GM19025 (cell line): ENCODE measurements around the gene VPS13D.
"Not testable (repeated sequence)": the region's sequence is repeated elsewhere in the genome, so short reads cannot be mapped to it uniquely, and the experiment has no call there.

ENCODE experiments used
- ATAC-seq: cut with Tn5 transposase; IDR thresholded peaks from one replicate; pipeline ENCODE4 v1.9.1; 2021; ENCODE audit warnings: mild to moderate bottlenecking, low read depth, moderate library complexity; ENCODE audit not compliant: unreplicated experiment

The VPS13D gene

DNA sequence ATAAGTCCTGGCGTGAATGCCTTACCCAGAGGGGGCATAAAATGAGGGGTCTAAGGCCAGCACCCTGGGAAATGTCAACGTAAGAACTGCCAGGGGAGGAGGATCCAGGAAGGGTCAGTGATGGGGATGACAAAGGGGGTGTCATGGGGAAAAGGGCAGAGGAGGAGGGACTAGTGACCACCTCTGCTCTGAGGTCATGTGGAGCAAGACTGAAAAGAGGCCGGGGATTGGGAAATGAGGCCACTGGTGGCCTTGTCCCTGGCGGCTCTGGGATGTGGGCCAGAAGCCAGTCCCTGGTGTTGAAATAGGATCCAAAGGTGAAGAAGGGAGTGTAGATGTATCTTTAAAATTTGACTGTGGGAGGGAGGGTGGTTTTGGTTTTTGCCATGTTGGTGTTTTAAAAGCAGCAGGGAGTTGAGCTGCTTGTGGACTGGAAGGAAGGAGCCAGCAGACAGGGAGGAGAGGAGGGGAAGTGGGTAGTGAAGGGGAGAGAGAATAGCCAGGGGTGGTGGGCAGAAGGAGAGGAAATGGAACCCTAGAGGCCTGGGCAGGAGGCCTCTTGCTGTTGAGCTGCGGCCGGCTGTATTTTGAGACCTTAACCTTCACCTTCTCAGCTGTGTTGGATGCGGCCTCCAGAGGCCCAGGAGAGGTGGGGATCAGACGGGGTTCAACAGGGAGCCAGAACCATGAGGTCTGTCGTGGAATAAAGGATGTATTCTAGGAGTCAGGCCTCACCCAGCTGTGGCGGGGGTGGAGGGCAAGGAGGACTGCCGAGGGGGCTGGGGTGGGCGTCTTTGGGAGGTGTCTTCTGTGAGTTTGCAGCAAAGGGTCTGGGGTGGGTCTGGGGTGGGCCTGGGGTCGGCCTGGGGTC lies 295.7 kb downstream of the VPS13D start:
- ATAC-seq, result no peak

DNA sequence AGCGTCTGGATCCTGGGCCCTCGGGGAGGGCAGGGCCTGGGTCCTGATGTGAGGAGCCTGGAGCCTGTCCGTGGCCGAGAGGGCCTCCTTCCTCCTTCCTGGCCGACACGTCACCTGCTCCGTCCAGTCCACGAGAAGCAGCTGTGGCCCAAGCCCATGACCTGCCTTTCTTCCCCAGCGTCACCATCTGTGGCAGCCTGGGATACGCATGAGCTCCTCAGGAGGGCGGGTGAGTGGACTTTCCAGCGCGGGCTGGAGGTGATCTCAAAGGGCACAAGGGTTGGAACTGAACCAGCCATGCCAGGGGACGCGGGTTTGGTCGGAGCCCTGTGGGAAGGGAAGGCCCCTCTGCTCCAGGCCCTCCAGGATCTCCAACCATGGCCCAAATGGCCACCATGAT lies 297.7 kb downstream of the VPS13D start:
- no peak for ATAC-seq

DNA sequence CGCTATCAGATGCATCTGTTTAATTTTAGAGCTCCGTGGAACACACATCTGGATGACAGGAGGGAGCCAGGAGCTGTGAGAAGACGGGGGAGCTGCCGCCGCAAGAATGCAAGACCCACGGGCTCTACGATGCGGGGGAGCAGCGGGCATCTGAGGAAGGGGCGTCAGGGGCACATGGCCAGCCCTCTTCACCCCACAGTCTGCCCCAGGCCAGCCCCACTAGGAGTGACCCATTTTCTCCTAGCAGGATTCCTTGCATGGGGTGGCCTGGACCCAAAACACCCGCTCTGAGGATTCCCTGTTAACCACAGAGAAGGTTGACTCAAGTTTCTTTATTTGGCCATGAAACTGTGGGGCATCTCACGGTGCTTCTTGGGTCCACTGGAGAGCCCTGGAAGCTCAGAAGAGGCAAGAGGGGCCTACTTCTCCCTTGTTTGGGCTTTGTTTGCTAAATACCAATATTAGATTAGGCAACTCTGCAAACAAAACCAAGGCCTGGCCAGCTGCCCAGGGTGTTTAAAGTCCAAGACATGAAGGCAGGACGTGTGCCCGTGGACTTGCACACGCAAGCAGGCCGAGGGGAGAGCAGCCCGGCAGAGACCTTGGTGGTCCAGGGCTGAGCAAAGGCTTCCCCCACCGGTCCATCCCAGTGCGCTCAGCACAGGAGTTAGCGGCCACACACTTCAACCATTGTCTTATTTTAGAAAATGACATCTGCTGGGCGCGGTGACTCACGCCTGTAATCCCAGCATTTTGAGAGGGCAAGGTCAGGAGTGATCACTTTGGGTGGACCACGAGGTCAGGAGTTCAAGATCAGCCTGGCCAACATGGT lies 298.4 kb downstream of the VPS13D start:
- ATAC-seq, result no peak

DNA sequence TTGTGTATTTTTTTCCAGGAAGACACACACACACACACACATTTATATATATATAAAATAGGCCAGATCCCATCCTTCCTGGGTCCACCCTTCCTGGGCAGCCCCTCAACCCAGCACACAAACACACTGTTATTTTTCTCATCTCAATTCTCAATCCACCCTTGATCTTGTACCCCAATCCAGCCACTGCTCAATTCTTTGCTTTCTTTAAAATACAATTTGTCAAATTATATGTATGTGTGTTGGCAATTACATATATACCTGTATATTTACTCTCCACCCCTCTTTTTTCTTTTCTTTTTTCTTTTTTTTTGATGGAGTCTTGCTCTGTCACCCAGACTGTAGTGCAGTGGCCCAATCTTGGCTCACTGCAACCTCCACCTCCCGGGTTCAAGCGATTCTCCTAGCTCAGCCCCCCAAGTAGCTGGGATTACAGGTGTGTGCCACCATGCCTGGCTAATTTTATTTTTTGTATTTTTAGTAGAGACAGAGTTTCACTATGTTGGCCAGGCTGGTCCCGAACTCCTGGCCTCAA lies 299.9 kb downstream of the VPS13D start:
- no peak for ATAC-seq

DNA sequence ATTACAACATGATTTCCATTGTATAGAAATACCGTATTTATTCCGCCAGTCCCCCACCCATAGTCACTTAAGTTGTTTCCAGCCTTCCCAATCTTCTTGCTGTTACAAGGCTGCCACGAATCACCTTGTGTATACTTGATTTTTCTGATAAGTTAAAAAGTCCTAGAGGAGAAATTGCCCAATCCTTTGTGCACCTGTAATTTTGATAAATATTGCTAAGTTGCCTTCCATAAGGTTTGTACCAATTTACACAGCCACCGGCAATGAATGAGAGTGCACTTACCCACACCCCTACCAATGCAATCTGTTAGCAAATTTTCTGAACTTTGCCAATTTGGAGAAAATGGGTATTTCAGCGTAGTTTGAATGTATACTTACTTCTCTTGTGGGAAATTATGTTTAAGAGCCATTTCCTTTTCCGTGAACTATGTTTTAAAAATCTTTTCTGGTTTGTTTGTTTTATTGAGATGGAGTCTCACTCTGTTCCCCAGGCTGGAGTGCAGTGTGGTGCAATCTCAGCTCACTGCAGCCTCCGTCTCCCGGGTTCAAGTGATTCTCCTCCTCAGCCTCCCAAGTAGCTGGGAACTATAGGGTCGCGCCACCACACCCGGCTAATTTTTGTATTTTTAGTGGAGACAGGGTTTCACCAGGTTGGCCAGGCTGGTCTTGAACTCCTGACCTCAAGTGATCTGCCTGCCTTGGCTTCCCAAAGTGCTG lies 300.8 kb downstream of the VPS13D start:
- no peak for ATAC-seq

DNA sequence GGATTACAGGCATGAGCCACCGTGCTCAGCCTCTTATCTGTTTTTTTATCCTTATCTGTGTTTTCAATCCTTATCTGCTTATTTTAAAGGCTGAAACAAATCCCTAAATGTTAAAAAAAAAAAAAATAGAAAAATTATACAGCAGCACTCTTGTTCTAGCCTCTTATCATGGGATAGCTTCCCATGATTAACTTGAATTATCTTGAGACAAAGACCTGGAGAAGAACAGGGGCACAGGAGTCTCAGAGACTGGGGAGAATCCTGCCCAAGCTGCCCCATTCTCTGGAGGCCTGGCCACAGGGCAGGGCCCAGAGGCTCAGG lies 301.3 kb downstream of the VPS13D start:
- ATAC-seq, result no peak

DNA sequence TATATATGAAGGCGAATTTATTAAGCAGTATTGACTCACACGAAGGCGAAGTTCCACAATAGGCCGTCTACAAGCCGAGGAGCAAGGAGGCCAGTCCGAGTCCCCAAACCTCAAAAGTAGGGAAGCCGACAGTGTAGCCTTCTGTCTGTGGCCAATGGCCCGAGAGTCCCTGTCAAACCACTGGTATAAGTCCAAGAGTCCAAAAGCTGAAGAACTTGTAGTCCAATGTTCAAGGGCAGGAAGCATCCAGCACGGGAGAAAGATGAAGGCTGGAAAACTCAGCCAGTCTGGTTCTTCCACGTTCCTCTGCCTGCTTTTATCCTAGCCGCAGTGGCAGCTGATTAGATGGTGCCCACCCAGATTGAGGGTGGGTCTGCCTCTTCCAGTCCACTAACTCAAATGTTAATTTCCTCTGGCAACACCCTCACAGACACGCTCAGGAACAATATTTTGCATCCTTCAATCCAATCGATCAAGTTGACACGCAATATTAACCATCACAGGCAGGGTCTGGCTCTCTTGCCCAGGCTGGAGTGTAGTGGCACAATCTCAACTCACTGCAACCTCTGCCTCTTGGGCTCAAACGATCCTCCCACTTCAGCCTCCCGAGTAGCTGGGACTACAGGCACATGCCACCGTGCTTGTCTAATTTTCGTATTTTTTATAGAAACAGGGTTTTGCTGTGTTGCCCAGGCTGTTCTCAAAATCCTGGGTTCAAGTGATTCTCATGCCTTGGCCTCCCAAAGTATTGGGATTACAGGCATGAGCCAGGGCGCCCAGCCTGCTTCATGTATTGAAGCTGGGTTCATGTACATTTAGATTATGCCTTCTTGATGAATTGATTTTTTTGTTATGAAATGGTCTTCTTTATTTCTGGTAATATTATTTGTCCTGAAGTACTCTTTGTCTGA lies 302.8 kb downstream of the VPS13D start:
- ATAC-seq, result no peak

DNA sequence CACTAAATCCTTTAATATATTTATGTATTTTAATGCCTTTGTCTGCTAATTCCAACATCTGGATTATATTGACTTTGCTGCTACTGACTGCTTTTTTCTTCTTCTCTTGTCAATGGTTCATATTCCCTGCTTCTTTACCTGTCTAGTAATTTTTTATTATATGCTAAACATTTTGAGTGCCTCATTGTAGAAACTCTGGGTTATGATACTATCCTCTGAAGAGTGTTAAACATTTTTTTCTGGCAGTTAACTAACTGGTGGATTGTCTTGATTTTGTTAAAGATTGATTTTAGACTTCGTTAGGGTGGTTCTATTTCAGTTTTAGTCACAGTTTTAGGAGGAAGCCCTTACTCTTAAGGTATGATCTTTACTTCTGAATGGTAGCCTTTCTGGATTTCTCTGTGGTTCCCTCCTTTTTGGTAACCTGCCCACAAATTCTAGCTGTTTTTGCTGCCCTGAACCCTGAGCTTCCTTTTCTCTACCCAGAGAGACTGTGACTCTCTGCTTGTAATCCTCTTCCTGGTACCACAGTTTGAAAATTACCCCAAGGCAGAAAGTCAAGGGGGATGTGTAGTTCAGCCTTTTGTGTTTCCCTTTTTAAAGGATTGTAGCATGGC lies 306.3 kb downstream of the VPS13D start:
- ATAC-seq, result no peak

DNA sequence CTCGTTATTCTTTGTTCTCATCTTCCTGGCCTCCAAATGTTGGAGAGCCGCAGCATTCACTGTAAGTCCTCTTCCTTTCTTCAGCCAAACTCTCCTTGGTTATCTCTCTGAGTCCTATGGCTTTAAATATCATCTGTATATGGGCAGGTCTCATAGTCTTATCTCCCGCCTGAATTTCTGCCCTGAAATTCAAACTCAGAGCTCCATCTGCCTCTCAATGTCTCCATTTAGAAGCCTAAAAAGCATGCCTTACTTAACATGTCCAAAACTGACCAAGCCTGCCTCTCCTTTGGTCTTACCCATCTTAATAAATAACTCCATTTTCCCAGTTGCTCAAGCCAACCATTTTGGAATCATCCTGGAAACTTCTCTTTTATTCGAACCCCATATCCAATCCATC lies 307.5 kb downstream of the VPS13D start:
- ATAC-seq, result no peak

DNA sequence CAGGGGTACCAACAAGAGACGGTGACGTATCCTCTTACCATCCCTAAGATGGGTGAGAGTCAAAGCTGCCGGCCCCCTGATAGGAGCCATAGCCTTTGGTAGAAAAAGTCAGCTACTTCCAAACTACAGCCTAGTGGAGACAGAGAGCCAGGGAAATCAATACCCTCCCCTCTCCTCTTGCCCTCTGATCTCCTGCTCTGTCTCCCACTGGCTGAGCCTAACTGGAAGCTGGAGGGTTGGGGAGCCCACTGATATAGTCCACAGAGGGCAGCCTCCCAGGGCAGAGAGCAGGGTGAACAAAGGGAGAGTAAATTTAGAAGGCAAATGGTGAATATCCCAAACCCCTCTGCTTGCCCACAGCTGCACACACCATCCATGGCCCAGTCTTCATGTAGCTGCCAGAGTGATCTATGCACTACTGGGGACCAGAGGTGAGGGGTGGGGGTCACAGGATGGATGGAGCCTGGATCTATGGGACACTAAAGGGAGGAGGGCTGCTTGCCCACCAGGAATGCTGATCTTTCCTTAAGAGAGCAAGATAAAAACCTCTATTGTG lies 308.2 kb downstream of the VPS13D start:
- ATAC-seq, result no peak

DNA sequence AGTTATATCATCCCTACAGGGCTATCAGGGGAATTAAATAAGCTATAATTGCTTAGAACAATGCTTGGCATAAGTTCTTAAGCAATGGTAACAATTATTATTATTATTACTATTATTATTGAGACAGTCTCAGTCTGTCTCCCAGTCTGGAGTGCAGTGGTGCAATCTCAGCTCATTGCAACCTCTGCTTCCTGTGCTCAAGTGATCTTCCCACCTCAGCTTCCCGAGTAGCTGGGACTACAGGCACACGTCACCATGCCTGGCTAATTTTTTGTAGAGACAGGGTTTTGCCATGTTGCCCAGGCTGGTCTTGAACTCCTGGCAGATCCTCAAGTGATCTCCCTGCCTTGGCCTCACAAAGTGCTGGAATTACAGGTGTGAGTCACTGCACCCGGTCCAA lies 308.7 kb downstream of the VPS13D start:
- ATAC-seq, result not testable (repeated sequence)

DNA sequence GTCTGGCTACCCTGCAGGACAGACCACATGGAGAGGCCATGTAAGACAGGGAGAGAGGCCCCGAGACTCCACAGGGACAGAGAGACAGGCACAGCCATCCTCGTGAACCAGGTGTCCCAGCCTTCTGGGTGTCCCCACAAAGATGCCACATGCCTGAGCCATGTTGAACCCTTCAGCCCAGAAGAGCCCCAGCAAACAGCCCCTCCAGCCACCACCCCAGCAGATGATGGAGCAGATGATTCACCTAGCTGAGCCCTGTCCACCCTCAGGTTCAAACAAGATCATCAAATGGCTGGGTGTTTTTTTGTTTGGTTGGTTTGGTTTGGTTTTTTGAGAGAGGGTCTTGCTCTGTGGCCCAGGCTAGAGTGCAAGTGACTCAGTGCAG lies 309.5 kb downstream of the VPS13D start:
- no peak for ATAC-seq

DNA sequence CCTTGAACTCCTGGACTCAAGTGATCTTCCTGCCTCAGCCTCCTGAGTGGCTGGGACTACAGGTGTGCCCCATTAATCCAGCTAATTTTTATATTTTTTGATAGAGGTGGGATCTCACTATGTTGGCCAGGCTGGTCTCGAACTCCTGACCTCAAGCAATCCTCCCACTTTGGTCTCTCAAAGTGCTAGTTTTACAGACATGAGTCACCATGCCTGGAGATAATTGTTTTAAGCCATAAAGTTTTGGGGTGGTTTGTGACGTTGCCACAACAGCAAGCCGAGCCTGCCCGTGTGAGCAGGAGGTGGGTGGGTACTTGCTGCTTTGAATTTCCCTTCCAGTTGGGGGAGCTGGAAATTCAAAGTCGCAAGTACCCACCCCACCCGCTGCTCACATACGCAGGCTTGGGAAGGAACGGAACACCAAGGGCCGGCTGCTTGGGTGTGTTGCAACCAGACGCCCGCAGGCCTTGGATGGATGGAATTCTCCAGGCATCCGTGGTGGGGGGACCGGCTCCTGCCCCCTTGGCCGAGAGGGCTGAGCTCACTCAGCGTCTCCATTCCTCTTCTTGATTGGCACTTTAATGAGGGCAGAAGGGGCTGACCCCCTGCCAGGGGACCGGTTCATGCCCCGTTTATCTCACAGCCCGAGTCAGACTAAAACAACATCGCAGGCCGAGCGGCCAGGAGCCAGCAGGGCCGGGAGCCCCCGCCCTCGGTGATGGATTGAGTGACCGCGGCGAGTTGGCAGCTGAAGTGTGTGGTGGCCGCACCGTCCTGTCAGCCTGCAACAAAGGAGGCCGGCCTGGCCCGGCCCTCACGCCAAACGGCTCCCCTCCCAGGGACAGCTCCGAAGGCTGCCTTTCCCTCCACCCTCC lies 310.1 kb downstream of the VPS13D start:
- no peak for ATAC-seq

DNA sequence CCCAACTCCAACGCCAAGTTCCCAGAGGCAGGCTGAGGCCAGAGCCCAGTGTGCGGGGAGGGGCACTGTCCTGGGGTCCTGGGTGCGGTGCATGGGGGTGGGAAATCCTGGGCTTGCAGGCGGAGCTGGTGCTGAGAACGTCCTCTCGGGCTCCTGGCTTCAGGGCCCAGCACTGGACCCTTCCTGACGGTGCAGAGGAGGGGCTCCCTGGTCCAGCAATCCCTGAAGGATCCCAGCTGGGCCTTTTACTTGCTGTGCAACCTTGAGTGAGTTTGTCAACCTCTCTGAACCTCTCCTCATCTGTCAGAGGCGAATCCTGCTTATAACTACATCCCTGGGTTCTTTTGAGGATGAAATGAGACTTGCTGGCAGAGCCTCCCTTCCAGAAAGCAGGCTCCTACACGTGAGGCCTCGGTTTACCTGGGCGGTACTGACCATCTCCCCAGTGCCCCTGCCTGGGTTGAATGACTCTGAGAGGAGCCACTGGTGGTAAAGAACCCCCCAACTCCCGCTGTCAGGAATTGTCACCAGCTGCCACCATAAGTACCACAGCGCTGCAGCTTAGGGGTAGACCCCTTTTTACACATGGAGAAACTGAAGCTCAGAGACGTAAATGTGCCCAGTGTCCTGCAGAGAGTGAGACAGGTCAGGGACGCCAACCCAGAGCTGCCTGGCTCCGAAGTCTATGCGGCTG lies 310.9 kb downstream of the VPS13D start:
- no peak for ATAC-seq

DNA sequence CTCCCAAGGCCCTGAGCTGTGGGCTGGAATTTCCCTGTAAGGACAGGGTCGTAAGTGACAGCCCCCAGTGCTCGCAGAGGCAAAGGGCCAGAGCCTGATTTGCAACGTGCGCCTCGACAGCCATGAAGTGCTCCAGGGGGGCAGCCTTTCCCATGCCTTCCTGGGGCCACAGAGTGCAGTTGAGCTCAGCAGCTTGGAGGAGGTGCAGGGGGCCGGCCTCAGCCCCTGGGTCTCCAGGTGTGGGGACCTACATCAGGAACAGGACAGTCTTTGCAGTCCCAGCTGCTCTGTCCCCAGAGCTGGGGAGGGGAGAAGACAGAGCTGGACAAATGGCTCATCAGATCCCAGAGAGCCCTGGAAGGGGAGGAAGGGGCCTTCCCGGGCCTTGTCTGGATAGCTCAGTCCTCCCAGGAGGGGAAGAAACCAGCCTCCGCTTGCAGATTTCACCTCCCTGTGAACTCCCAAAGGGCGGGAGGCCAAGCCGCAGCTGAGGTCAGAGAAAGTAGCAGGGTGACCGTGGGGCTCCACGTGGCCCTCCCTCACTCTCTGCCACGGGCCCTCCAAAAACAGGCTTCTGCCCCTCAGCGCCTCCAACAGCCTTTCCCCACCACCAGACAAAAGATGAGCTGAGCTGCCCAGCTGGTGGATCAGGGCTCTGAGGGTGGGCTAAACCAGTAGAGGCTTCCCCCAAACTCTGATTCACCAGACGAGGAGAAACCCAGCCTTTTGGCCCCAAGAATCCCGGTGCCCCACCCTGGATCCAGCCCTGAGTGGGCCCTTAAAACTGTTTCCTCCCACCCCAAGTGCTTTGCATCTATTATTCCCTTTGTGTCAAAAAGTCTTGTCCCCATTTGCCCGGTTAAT lies 311.7 kb downstream of the VPS13D start:
- ATAC-seq, result no peak

DNA sequence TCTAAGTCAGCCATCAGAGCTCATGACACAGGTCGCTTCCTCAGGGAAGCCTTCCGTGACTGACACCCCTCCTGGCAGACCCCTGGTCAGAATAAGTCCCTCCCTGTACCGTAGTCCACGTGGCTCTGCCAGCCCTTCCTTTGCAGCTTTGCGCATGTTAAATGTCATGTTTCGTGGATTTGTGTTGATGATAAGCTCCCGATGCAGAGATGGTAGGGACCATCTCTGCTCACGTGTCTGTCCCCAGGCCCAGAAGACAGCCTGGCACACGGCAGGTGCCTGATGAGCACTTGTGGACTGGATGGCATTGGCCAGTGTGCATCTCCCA lies 312.3 kb downstream of the VPS13D start:
- no peak for ATAC-seq
